ENCODE measurements around the gene BAIAP2L1. TPM values are rescaled to one million over a fixed set of nuclear protein-coding genes. Genes with fewer than 3 reads are reported as not detected.
A peak's percentile ranks its signal among the peaks of the same experiment; 100 is the strongest.

Gene BAIAP2L1
- total and polyA plus RNA-seq, 12 donors: 0.53 to 5.8 (median 1.8) TPM

- Histone ChIP-seq H3K27me3 (no peaks in the 10 kb centered on the region), H3K4me3 (no peak overlapping the region), H3K36me3 (peaks cover 0 to 72% (median 22%) of the 10 kb centered on the region in 9 donors), H3K9me3 (no peaks in the 10 kb centered on the region), H3K27ac (no peak overlapping the region), H3K4me1 (peaks cover under 1 to 42% (median 27%) of the 10 kb centered on the region in 9 donors)
- DNase-seq (no peak), ATAC-seq (no peak)
- intact Hi-C loops (cut with DNase I): loop anchor here in 5 of 10 donors (5.0 to 10.0 kb wide), 4 partner anchors 109 to 552 kb away; partner anchors contain the start of gene BAIAP2L1 (in 3 of the 5)
- 79 to 80% methylated on average over 17 of the region's 17 CpGs for whole genome bisulfite sequencing, 2 donors
- TF ChIP-seq CTCF (IDR thresholded peaks at IDR 0.05): no peak
Measured at GRCh38 chr7:98293265-98293664, 107.6 kb downstream of the BAIAP2L1 start.

GRCh38 chr7:98291717-98292116 lies 109.2 kb downstream of the BAIAP2L1 start:
- Histone ChIP-seq H3K4me1 (peaks cover 16 to 57% (median 42%) of the 10 kb centered on the region in 9 donors), H3K4me3 (no peak overlapping the region), H3K9me3 (no peaks in the 10 kb centered on the region), H3K36me3 (peaks cover 0 to 87% (median 22%) of the 10 kb centered on the region in 9 donors), H3K27me3 (no peaks in the 10 kb centered on the region), H3K27ac (no peak overlapping the region)
- WGBS, 2 donors: 74 to 81% methylated on average over 7 of the region's 7 CpGs
- TF ChIP-seq CTCF (IDR thresholded peaks at IDR 0.05): peak in 3 of 9 donors; percentile 8 to 12 (median 11)
- intact Hi-C loops (cut with DNase I): loop anchor here in 5 of 10 donors (5.0 to 10.0 kb wide), 4 partner anchors 111 to 553 kb away; partner anchors contain the start of gene BAIAP2L1 (in 3 of the 5)
- ATAC-seq (no peak), DNase-seq (no peak)

GRCh38 chr7:98289333-98289875 lies 111.5 kb downstream of the BAIAP2L1 start:
- 52 to 76% methylated on average over 3 to 4 of the region's 4 CpGs for WGBS, 2 donors
- no peak for ATAC-seq
- Histone ChIP-seq H3K9me3 (no peaks in the 10 kb centered on the region), H3K4me1 (peaks cover 38 to 65% (median 54%) of the 10 kb centered on the region in 9 donors), H3K36me3 (peaks cover 0 to 82% (median 18%) of the 10 kb centered on the region in 9 donors), H3K27ac (peak overlapping the region in 8 of 10 donors; percentile 23 to 98 (median 44)), H3K27me3 (no peaks in the 10 kb centered on the region), H3K4me3 (no peak overlapping the region)
- no peak for DNase-seq
- intact Hi-C loops (cut with DNase I): no loop called here
- TF ChIP-seq CTCF (IDR thresholded peaks at IDR 0.05): no peak

GRCh38 chr7:98288064-98288823 lies 112.6 kb downstream of the BAIAP2L1 start:
- no peak for TF ChIP-seq CTCF (IDR thresholded peaks at IDR 0.05)
- Histone ChIP-seq H3K27me3 (no peaks in the 10 kb centered on the region), H3K9me3 (no peaks in the 10 kb centered on the region), H3K4me1 (peaks cover 48 to 76% (median 66%) of the 10 kb centered on the region in 9 donors), H3K27ac (peak overlapping the region in 8 of 10 donors; percentile 18 to 99 (median 98)), H3K4me3 (no peak overlapping the region), H3K36me3 (peaks cover 0 to 81% (median 16%) of the 10 kb centered on the region in 9 donors)
- 61 to 70% methylated on average over 12 of the region's 12 CpGs for WGBS, 2 donors
- intact Hi-C loops (cut with DNase I): no loop called here
- DNase-seq (no peak), ATAC-seq (no peak)

All from heart right ventricle (tissue), 16 donors.